AG04450 (cell line): ENCODE data around the gene MTMR1. TPM values are rescaled to one million over a fixed set of nuclear protein-coding genes. Genes with fewer than 3 reads are reported as not detected.

ENCODE experiments used
- CTCF ChIA-PET: fragments of 300-600, 350-600 bp; formaldehyde crosslinking; extraction: SDS; loops from one replicate; lab custom pipeline; 2022; ENCODE audit warnings: antibody characterized with exemption, inconsistent platforms; lab: Charles Lee
- POLR2A ChIA-PET: fragments of 350-600 bp; formaldehyde crosslinking; extraction: SDS; loops from one replicate; lab custom pipeline; 2021; ENCODE audit warnings: antibody characterized with exemption, inconsistent platforms; lab: Yijun Ruan, JAX
- DNase-seq: peaks from one replicate; pipeline ENCODE4 v3.0.0-alpha.2; 2011; ENCODE audit warnings: low read depth, low spot score
- H3K27ac ChIP-seq: one replicate; pipeline ENCODE4 v1.5.1; 2012; ENCODE audit warnings: low read depth, low read length, control low read depth
- H3K27me3 ChIP-seq: one replicate; pipeline ENCODE4 v1.6.0; 2012; ENCODE audit warnings: low read length; ENCODE audit not compliant: control insufficient read depth, insufficient read depth
- H3K4me3 ChIP-seq: 2 replicates; pipeline ENCODE4 v1.5.1; 2011; ENCODE audit warnings: mild to moderate bottlenecking, low read depth, low read length, control low read depth
- H3K9me3 ChIP-seq: 2 replicates; pipeline ENCODE4 v1.5.1; 2012; ENCODE audit warnings: low read length; ENCODE audit not compliant: control insufficient read depth, insufficient read depth
- CTCF ChIP-seq: IDR thresholded peaks from 2 replicates; pipeline ENCODE4 v1.5.1; 2011; ENCODE audit warnings: low read depth, low read length, control low read depth, inconsistent platforms
- polyA plus RNA-seq: library from polyadenylated mRNA; depleted of rRNA; stranded (reverse); fragments of >200 nt; gene quantifications from 2 replicates; pipeline ENCODE4 v1.2.3, GENCODE V29; 2011; rRNA removed

The MTMR1 gene
- polyA plus RNA-seq, 1 experiment, result 43.6 TPM

- Histone ChIP-seq H3K27ac (no peak overlapping the region), H3K27me3 (no peaks in the 10 kb centered on the region), H3K4me3 (no peak overlapping the region), H3K9me3 (no peaks in the 10 kb centered on the region)
- no peak for TF ChIP-seq CTCF
- no peak for DNase-seq
- ChIA-PET POLR2A (no interaction called here), CTCF (no interaction called here)
Measured at GRCh38 chrX:150805736-150806135, 112.5 kb downstream of the MTMR1 start.

GRCh38 chrX:150806827-150807226 is 113.6 kb downstream of the MTMR1 start:
- POLR2A ChIA-PET, result no interaction called here
- TF ChIP-seq CTCF, result no peak
- DNase-seq, result no peak
- CTCF ChIA-PET, result no interaction called here
- Histone ChIP-seq H3K27ac (no peak overlapping the region), H3K4me3 (no peak overlapping the region), H3K27me3 (no peaks in the 10 kb centered on the region), H3K9me3 (no peaks in the 10 kb centered on the region)

- Histone ChIP-seq H3K4me3 (no peak overlapping the region), H3K27ac (no peak overlapping the region), H3K9me3 (no peaks in the 10 kb centered on the region), H3K27me3 (no peaks in the 10 kb centered on the region)
- TF ChIP-seq CTCF, result no peak
- CTCF ChIA-PET, result no interaction called here
- POLR2A ChIA-PET, result no interaction called here
- DNase-seq, result no peak
Measured at GRCh38 chrX:150813922-150814321, 120.7 kb downstream of the MTMR1 start.

Other genes starting within 250 kb of the MTMR1 start
- gene MTM1, start 124.8 kb upstream of the MTMR1 start, polyA plus RNA-seq, result 3.9 TPM in 2 replicates
- 52.4 and 55.4 TPM in 2 replicates for gene CD99L2, start 205.3 kb downstream of the MTMR1 start, polyA plus RNA-seq